HFFc6 (cell line): ENCODE data around the gene CPNE1. TPM values are rescaled to one million over a fixed set of nuclear protein-coding genes. Genes with fewer than 3 reads are reported as not detected.

Source experiments
- DNase-seq: peaks from one replicate; pipeline ENCODE4 v3.0.0-alpha.2; 2018
- H3K27ac Mint-ChIP-seq: 2 replicates; pipeline ENCODE4 v1.8.0; 2020; ENCODE audit warnings: mild to moderate bottlenecking, mixed read lengths
- H3K27me3 Mint-ChIP-seq: 2 replicates; pipeline ENCODE4 v1.8.0; 2021; ENCODE audit warnings: mild to moderate bottlenecking, moderate library complexity, mixed read lengths; ENCODE audit not compliant: insufficient read depth
- H3K36me3 Mint-ChIP-seq: 2 replicates; pipeline ENCODE4 v1.8.0; 2021; ENCODE audit warnings: low read depth, mixed read lengths
- H3K4me1 Mint-ChIP-seq: 2 replicates; pipeline ENCODE4 v1.8.0; 2020; ENCODE audit warnings: low read depth, mixed read lengths
- H3K4me3 Mint-ChIP-seq: 2 replicates; pipeline ENCODE4 v1.8.0; 2020; ENCODE audit warnings: mild to moderate bottlenecking, moderate library complexity, mixed read lengths
- H3K9me3 Mint-ChIP-seq: 2 replicates; pipeline ENCODE4 v1.8.0; 2020; ENCODE audit warnings: mild to moderate bottlenecking, mixed read lengths
- CTCF ChIP-seq: fragments of 200-600 bp; sonication (generic); IDR thresholded peaks from 2 replicates; pipeline ENCODE4 v1.5.0; 2021; ENCODE audit warnings: antibody characterized with exemption, mild to moderate bottlenecking
- total RNA-seq, 6 experiments: library from RNA; stranded (reverse); fragmentation: NEBNext Ultra II Directional; extraction: Animal tissue kit (Norgen Biotek cat#: 25700); gene quantifications; 2 replicates in 1 of 6; 3 replicates in 5 of 6; pipeline ENCODE4 v1.2.3, GENCODE V29; 2021

Gene CPNE1
- total RNA-seq, 6 experiments from 2014 or later: 200 to 230 (median 213) TPM

GRCh38 chr20:35662551-35662950 lies 2.1 kb downstream of the CPNE1 start:
- Mint-ChIP-seq H3K36me3 (peaks cover 22% of the 10 kb centered on the region), H3K4me3 (peak overlapping the region; percentile 89), H3K9me3 (no peaks in the 10 kb centered on the region), H3K4me1 (peaks cover 53% of the 10 kb centered on the region), H3K27ac (peak overlapping the region; percentile 69), H3K27me3 (peaks cover 2% of the 10 kb centered on the region)
- no peak for TF ChIP-seq CTCF
- no peak for DNase-seq

DNA sequence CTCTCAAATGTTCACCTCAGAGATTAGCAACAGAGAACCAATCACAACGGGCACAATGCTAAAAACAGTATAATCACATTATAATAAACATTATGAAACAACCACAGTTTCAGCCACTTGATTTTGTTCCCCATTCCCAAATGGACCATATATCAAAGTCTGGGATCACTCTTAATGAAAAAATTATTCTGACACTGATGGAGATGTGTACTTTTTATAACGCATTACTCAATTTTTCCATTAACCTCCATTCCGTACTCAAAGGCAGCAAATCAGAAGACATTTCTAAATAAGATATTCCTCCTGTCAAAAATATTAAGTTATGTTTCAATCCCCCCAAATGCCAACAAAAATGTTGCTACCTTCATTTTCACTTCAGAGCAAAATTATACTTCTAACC lies 2.8 kb downstream of the CPNE1 start:
- peak overlapping the region; percentile 69 for H3K27ac Mint-ChIP-seq
- no peak for DNase-seq
- TF ChIP-seq CTCF: no peak

DNA sequence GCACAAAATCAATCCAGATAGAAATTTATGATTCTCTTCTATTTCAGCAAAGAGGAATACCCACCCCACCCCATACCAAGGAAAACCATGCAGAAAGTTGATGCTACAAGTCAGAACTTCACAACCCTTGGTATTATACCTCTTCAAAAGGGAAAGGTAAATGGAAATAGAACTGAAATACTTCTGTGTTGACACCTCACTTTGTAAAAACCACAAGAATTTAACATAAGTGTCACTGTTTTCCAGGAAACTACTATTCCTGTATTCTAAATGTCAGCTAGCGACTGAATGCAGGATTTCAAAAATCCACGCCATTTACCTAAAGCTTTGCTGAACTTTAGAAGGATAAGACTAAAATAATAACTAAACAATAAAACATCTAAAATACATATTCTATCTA lies 3.6 kb downstream of the CPNE1 start:
- H3K27me3 Mint-ChIP-seq: peaks cover 2% of the 10 kb centered on the region
- peaks cover 22% of the 10 kb centered on the region for H3K36me3 Mint-ChIP-seq
- no peak for DNase-seq
- H3K9me3 Mint-ChIP-seq: no peaks in the 10 kb centered on the region
- H3K27ac Mint-ChIP-seq: no peak overlapping the region
- H3K4me1 Mint-ChIP-seq: peaks cover 53% of the 10 kb centered on the region
- no peak for TF ChIP-seq CTCF
- peak overlapping the region; percentile 89 for H3K4me3 Mint-ChIP-seq

More for the DNA sequence above, 2.8 kb downstream of the CPNE1 start:
- H3K36me3 Mint-ChIP-seq: peaks cover 22% of the 10 kb centered on the region
- no peaks in the 10 kb centered on the region for H3K9me3 Mint-ChIP-seq
- peak overlapping the region; percentile 89 for H3K4me3 Mint-ChIP-seq
- H3K4me1 Mint-ChIP-seq: peaks cover 53% of the 10 kb centered on the region
- H3K27me3 Mint-ChIP-seq: peaks cover 2% of the 10 kb centered on the region

DNA sequence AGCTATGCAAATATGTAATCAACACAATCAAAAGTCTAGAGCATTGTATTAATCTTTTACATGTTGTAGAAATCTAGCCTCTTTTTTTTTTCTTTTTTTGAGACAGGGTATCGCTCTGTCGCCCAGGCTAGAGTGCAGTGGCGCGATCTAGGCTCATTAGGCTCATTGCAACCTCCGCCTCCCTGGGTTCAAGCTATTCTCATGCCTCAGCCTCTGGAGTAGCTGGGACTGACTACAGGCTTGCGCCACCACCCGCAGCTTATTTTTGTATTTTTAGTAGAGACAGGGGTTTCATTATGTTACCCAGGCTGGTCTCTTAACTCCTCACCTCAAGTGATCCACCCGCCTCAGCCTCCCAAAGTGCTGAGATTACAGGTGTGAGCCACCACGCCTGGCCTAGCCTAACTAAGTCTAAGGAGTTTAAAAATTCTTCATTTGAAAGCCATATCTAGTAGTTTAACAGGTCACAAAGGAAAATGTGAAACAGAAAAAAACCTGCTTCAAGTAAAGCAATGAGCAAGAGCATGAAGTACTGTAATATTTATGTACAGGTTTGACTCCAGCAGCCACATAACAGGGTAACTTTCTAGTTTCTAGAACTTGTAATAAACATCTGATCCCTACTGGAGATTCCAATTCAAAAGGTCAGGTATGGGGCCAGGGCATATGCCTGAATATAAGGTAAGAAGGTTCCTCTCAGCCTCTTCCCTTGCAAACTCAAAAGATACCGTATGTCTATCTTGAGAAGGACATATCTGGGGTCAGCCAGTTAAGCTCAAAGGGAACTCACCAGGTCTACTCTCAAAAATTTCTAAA lies 4.4 kb downstream of the CPNE1 start:
- Mint-ChIP-seq H3K9me3 (no peaks in the 10 kb centered on the region), H3K27me3 (peaks cover 2% of the 10 kb centered on the region), H3K4me1 (peaks cover 53% of the 10 kb centered on the region), H3K4me3 (peak overlapping the region; percentile 89; the same call in 1 of the 2 replicates), H3K27ac (no peak overlapping the region), H3K36me3 (peaks cover 22% of the 10 kb centered on the region)
- DNase-seq: no peak
- TF ChIP-seq CTCF: no peak

DNA sequence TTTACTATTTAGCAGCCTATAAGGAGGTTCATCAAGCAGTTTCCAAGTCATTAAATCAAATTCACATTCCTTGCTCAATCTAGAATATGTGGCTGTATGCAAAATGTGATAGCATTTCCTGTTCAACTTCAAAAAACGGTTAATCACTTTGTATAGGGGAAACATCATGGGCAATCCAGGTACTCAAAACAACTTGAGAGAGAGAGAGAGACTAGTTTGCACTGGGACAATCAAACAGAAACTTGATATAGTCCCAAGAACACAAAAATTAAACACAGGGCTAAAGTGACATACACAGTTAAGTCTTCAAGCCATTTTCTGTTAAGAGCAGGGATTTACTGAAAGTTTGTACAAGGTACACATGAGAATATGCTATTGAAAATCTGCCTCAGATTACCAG lies 7.4 kb downstream of the CPNE1 start:
- H3K27ac Mint-ChIP-seq: no peak overlapping the region
- H3K4me1 Mint-ChIP-seq: peaks cover 37% of the 10 kb centered on the region

More for the DNA sequence above, 7.4 kb downstream of the CPNE1 start:
- Mint-ChIP-seq H3K9me3 (no peaks in the 10 kb centered on the region), H3K27me3 (no peaks in the 10 kb centered on the region), H3K4me3 (no peak overlapping the region), H3K36me3 (0 out of 2 replicates have a peak, but pooled peaks cover under 1% of the 10 kb centered on the region)
- DNase-seq: no peak
- no peak for TF ChIP-seq CTCF
